K562 (cell line): ENCODE data around the gene HOXB8. TPM values are rescaled to one million over a fixed set of nuclear protein-coding genes. Genes with fewer than 3 reads are reported as not detected.

Experiments used
- ARID1B ChIP-seq: fragments of 450-650 bp; IDR thresholded peaks from 2 replicates; pipeline ENCODE4 v1.6.1; 2016; ENCODE audit warnings: antibody characterized with exemption, mild to moderate bottlenecking, inconsistent platforms
- ATF1 ChIP-seq, 2 experiments: fragments of 450-650 bp in 1 of 2; IDR thresholded peaks; 2 replicates each; pipeline ENCODE4 v1.6.1; 2016; ENCODE audit warnings: missing compliant biosample characterization in 1 of 2, missing genetic modification characterization in 1 of 2
- CREM ChIP-seq: IDR thresholded peaks from 2 replicates; pipeline ENCODE4 v1.6.1; 2014; ENCODE audit warnings: antibody characterized with exemption, low read depth
- CXXC5 ChIP-seq: fragments of 250-450 bp; sonication (Bioruptor Pico); IDR thresholded peaks from 2 replicates; pipeline ENCODE4 v1.8.0; 2022; ENCODE audit warnings: inconsistent platforms, mild to moderate bottlenecking, moderate library complexity
- EP300 ChIP-seq: IDR thresholded peaks from 2 replicates; pipeline ENCODE4 v1.6.1; 2012; ENCODE audit warnings: low read length, improper control_type of control experiment
- MYC ChIP-seq, 2 experiments: fragments of 250-450 bp in 1 of 2; sonication (Bioruptor Pico) in 1 of 2; IDR thresholded peaks; 2 replicates each; pipeline versions ENCODE4 v1.5.1 to v1.6.1; 2012 to 2021; ENCODE audit warnings: low read depth in 2 of 2, borderline replicate concordance in 1 of 2, improper control_type of control experiment in 1 of 2, low read length in 1 of 2, mild to moderate bottlenecking in 1 of 2, moderate library complexity in 1 of 2
- SMC3 ChIP-seq: conservative IDR thresholded peaks from 2 replicates; pipeline ENCODE4 v1.6.1; 2011; ENCODE audit warnings: low read depth, low read length, improper control_type of control experiment; ENCODE audit not compliant: insufficient read depth
- SOX6 ChIP-seq: fragments of 450-650 bp; IDR thresholded peaks from 2 replicates; pipeline ENCODE4 v1.6.1; 2014; ENCODE audit warnings: mild to moderate bottlenecking
- YY1 ChIP-seq, 3 experiments: IDR thresholded peaks; 2 replicates each; pipeline ENCODE4 v1.6.1; 2011; ENCODE audit warnings: low read length in 2 of 3, mild to moderate bottlenecking in 2 of 3, moderate library complexity in 2 of 3, borderline replicate concordance in 1 of 3, control low read depth in 1 of 3, low read depth in 1 of 3; ENCODE audit not compliant: insufficient read depth in 3 of 3, insufficient replicate concordance in 2 of 3, control insufficient read depth in 1 of 3, insufficient read length in 1 of 3; ENCODE audit errors: extremely low read depth in 1 of 3
- polyA plus RNA-seq, 8 experiments: library from polyadenylated mRNA; depleted of rRNA in 4 of 8; stranded (reverse) in 5 of 8; unstranded in 3 of 8; fragments of >200 nt; fragmentation: Nextera tagmentation in 2 of 8; fragmentation: Illumina TruSeq in 1 of 8; extraction: Ambion mirVana in 2 of 8; extraction: Trizol in 1 of 8; gene quantifications; 2 replicates each; pipeline versions ENCODE4 v1.2.1 to v1.2.3, GENCODE V29; 2011 to 2014; ENCODE audit warnings: inconsistent platforms in 1 of 8, missing spikeins in 1 of 8
- total RNA-seq, 7 experiments: library from RNA; depleted of rRNA in 6 of 7; stranded (reverse); fragments of >200 nt in 6 of 7; fragmentation: Illumina TruSeq in 2 of 7; extraction: Trizol in 2 of 7; gene quantifications; 2 replicates each; pipeline versions ENCODE4 v1.2.1 to v1.2.3, GENCODE V29; 2011 to 2021; ENCODE audit warnings: low replicate concordance in 1 of 7
- TF ChIP-seq, protein P1 (sequence below): sonication (generic); formaldehyde crosslinking; IDR thresholded peaks from 2 replicates; pipeline ENCODE4 v1.4.0; 2020; ENCODE audit warnings: mild to moderate bottlenecking, missing genetic modification reagents
- TF ChIP-seq, protein P2 (sequence below), 2 experiments: fragments of 450-650 bp; formaldehyde crosslinking in 1 of 2; IDR thresholded peaks; 2 replicates each; pipeline versions ENCODE4 v1.4.0 to v1.6.1; 2014 to 2020; ENCODE audit warnings: mild to moderate bottlenecking in 2 of 2, borderline replicate concordance in 1 of 2, low read depth in 1 of 2
- TF ChIP-seq, protein P3 (sequence below), 2 experiments: IDR thresholded peaks; 2 replicates each; pipeline ENCODE4 v1.6.1; 2011; ENCODE audit warnings: borderline replicate concordance in 1 of 2, control low read depth in 1 of 2, low read depth in 1 of 2, low read length in 1 of 2, mild to moderate bottlenecking in 1 of 2, mixed read lengths in 1 of 2, moderate library complexity in 1 of 2; ENCODE audit not compliant: insufficient read depth in 1 of 2, insufficient read length in 1 of 2, poor library complexity in 1 of 2, severe bottlenecking in 1 of 2; ENCODE audit errors: extremely low read depth in 1 of 2

The HOXB8 gene
- total and polyA plus RNA-seq, 9 of the 15 experiments (the other 6 are each of a cell fraction or from before 2014, with no cell fraction given): 0.52 to 23.8 (median 3.6) TPM

DNA sequence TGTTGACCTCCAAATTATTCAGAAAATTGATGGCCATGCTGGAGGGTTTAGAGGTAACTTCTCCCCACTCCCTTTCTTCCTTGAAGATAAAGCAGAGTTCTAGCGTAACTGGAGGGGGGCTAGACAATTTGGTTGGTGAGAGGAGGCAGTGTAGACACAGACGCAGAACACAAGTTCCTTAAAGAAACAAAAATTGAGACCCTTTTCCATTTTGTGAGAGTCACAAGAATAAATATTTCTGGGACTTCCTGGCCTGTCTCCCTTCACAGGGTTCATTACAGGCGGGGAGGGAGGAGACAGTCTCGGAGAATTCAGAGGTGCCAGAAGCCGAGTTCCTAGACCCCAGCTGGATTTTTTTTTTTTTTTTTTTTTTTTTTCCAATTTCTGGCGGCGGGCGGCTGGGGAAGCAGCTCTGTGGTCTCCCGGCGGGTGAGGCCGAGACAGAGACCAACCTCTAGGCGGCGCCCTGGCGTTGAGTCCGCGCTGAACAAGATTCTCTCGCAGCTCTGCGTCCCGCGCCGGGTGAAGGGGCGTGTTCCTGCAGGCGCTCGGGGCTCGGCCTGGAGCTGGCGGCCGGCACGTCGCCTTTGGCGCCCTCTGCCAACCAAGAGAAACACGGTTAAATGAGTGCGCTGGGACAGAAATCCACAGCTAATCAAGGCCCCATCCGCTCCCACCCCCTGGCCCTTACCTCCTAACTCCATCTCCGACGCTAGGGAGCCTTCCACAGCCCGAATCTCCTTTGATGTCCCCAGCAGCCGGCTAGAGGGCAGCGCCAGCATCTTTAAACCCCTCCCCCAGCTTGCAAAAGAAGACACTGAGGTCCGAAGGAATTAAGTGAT lies 21.3 kb upstream of the HOXB8 start (continued):
- TF ChIP-seq, protein P1, sequence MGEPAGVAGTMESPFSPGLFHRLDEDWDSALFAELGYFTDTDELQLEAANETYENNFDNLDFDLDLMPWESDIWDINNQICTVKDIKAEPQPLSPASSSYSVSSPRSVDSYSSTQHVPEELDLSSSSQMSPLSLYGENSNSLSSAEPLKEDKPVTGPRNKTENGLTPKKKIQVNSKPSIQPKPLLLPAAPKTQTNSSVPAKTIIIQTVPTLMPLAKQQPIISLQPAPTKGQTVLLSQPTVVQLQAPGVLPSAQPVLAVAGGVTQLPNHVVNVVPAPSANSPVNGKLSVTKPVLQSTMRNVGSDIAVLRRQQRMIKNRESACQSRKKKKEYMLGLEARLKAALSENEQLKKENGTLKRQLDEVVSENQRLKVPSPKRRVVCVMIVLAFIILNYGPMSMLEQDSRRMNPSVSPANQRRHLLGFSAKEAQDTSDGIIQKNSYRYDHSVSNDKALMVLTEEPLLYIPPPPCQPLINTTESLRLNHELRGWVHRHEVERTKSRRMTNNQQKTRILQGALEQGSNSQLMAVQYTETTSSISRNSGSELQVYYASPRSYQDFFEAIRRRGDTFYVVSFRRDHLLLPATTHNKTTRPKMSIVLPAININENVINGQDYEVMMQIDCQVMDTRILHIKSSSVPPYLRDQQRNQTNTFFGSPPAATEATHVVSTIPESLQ (CRISPR knock-in tag): no peak
- TF ChIP-seq CXXC5: peak; percentile 87
- 0 out of 2 replicates have a peak, but pooled peaks have one; percentile 53 for TF ChIP-seq MYC (IDR thresholded peaks at IDR 0.05; ENCODE audit: low read depth, low read length)
- no peak for TF ChIP-seq MYC (CRISPR knock-in tag; IDR thresholded peaks at IDR 0.05; ENCODE audit: borderline replicate concordance, low read depth)
- TF ChIP-seq SOX6: 0 out of 2 replicates have a peak, but pooled peaks have one; percentile 44
- TF ChIP-seq, protein P2, sequence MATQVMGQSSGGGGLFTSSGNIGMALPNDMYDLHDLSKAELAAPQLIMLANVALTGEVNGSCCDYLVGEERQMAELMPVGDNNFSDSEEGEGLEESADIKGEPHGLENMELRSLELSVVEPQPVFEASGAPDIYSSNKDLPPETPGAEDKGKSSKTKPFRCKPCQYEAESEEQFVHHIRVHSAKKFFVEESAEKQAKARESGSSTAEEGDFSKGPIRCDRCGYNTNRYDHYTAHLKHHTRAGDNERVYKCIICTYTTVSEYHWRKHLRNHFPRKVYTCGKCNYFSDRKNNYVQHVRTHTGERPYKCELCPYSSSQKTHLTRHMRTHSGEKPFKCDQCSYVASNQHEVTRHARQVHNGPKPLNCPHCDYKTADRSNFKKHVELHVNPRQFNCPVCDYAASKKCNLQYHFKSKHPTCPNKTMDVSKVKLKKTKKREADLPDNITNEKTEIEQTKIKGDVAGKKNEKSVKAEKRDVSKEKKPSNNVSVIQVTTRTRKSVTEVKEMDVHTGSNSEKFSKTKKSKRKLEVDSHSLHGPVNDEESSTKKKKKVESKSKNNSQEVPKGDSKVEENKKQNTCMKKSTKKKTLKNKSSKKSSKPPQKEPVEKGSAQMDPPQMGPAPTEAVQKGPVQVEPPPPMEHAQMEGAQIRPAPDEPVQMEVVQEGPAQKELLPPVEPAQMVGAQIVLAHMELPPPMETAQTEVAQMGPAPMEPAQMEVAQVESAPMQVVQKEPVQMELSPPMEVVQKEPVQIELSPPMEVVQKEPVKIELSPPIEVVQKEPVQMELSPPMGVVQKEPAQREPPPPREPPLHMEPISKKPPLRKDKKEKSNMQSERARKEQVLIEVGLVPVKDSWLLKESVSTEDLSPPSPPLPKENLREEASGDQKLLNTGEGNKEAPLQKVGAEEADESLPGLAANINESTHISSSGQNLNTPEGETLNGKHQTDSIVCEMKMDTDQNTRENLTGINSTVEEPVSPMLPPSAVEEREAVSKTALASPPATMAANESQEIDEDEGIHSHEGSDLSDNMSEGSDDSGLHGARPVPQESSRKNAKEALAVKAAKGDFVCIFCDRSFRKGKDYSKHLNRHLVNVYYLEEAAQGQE (IDR thresholded peaks at IDR 0.05; ENCODE audit: borderline replicate concordance): peak; percentile 55
- TF ChIP-seq, protein P2 (CRISPR knock-in tag; IDR thresholded peaks at IDR 0.05; ENCODE audit: low read depth): no peak
- TF ChIP-seq ARID1B: peak; percentile 19; the same call in 1 of the 2 replicates
- TF ChIP-seq CREM: peak; percentile 58
- TF ChIP-seq, protein P3, sequence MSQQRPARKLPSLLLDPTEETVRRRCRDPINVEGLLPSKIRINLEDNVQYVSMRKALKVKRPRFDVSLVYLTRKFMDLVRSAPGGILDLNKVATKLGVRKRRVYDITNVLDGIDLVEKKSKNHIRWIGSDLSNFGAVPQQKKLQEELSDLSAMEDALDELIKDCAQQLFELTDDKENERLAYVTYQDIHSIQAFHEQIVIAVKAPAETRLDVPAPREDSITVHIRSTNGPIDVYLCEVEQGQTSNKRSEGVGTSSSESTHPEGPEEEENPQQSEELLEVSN (IDR thresholded peaks at IDR 0.05; ENCODE audit: borderline replicate concordance in 1 of 2, extremely low read depth in 1 of 2, insufficient read depth in 1 of 2, insufficient read length in 1 of 2, low read depth in 1 of 2, low read length in 1 of 2, poor library complexity in 1 of 2, severe bottlenecking in 1 of 2): peak; percentile 35 to 89
- no peak for TF ChIP-seq ATF1 (CRISPR knock-in tag; IDR thresholded peaks at IDR 0.05)
- TF ChIP-seq ATF1 (tag; IDR thresholded peaks at IDR 0.05): peak; percentile 38
- TF ChIP-seq EP300: peak; percentile 23; the same call in 1 of the 2 replicates
- TF ChIP-seq SMC3: peak; percentile 20; the same call in 1 of the 2 replicates
- peak in 2 of 3 experiments; percentile 30 to 69 for TF ChIP-seq YY1 (IDR thresholded peaks at IDR 0.05; ENCODE audit: borderline replicate concordance in 1 of 3, control insufficient read depth in 1 of 3, extremely low read depth in 1 of 3, insufficient read depth in 3 of 3, insufficient read length in 1 of 3, insufficient replicate concordance in 2 of 3, low read depth in 1 of 3, low read length in 2 of 3)
